Amygdala (tissue), 56 donors: Measurements from ENCODE around the gene ITCH.
"Not testable (repeated sequence)": the region's sequence is repeated elsewhere in the genome, so short reads cannot be mapped to it uniquely, and the experiment has no call there.

Experiments
- DNase-seq, 56 donors: peaks; one replicate each; lab custom pipeline; 2025; lab: John Stamatoyannopoulos, UW

ITCH gene

GRCh38 chr20:34375977-34376430 is 12.9 kb downstream of the ITCH start:
- no peak for DNase-seq

DNA sequence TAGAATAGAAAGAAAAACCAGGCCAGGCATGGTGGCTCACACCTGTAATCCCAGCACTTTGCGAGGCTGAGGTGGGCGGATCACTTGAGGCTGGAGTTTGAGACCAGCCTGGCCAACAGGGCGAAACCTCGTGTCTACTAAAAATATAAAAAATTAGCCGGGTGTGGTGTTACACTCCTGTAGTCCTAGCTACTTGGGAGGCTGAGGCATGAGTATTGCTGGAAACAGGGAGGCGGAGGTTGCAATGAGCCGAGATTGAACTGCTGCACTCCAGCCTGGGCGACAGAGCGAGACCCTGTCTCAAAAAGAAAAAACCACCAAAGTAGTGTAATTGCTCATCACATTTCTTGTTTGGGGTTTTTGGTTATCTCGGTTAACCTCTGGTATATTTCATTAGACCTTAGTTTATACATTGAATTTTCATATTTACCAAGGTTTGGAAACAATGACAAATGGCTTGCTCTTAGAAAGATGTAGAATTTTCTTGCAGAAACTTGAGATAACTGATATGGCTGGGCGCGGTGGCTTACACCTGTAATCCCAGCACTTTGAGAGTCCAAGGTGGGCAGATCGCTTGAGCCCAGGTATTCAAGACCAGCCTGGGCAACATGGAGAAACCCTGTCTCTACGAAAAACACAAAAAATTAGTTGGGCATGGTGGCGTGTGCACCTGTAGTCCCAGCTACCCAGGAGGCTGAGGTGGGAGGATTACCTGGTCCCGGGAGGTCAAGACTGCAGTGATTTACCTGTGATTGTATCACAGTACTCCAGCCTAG is 14.2 kb downstream of the ITCH start:
- no peak for DNase-seq

DNA sequence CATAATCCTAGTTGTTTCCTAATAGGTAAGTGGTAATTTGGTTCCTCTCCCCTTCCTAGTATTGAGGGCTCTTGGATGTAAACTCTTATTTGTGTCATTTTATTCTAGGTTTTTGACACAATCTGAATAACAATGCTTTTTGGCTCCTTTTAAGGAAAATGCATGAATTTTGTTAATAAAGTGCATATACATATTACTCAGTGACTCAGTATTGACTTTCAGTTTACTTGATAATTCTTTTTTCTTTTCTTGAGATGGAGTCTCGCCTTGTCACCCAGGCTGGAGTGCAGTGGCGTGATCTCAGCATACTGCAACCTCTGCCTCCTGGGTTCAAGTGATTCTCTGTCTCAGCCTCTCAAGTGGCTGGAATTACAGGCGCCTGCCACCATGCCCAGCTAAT is 19.1 kb downstream of the ITCH start:
- DNase-seq = no peak

GRCh38 chr20:34382877-34383455 is 19.9 kb downstream of the ITCH start:
- DNase-seq = not testable (repeated sequence)

DNA sequence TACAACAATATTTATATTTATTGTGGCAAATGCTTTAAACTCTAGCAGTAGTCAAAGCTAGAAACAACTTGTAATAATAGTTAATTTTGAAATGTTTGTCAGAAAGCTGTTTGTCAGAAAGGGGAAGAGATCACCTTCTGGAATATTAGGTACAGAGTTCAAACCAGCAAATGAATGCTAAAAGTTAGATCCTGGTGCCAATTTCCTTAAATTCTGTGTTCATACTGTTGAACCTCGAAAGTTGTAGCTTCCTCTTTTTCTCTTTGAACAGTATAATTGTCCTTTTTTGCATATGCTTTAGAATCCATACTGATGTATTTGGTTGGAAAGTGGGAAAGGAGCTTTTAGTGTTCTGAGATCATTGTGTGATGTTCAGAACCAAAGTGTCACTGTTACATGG is 22.4 kb downstream of the ITCH start:
- DNase-seq = no peak

GRCh38 chr20:34388000-34388399 is 24.9 kb downstream of the ITCH start:
- no peak for DNase-seq

- DNase-seq = no peak
Measured at GRCh38 chr20:34388678-34389077, 25.6 kb downstream of the ITCH start.

DNA sequence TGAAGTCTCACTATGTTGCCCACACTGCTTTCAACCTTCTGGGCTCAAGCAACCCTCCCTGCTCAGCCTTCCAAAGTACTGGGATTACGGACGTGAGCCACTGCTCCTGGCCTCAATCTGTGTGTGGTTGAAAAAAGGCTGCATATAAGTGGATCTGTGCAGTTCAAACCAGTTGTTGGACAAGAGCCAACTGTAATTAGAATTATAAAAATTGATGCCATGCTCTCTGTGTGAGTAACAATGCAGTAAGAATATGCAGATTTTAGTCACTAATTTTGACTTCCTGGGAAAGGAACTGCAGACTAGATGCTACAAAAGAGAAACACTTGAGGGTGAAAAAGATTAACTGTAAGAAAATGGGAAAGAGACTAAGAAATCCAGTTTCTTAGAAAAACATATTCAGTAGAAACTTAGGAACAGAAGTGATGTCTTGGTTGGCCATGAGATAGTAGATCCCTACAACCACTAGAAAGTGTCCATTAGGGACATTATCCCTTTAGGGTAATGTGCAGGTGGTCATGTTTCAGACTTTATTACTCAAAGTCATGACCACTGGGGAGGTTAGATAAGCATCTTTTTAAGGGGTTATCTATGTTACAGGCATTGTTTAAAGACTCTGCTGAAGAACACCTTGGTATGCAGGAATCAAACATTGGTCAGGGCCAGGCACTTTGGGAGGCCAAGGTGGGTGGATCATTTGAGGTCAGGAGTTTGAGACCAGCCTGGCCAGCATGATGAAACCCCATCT is 26.3 kb downstream of the ITCH start:
- no peak for DNase-seq

DNA sequence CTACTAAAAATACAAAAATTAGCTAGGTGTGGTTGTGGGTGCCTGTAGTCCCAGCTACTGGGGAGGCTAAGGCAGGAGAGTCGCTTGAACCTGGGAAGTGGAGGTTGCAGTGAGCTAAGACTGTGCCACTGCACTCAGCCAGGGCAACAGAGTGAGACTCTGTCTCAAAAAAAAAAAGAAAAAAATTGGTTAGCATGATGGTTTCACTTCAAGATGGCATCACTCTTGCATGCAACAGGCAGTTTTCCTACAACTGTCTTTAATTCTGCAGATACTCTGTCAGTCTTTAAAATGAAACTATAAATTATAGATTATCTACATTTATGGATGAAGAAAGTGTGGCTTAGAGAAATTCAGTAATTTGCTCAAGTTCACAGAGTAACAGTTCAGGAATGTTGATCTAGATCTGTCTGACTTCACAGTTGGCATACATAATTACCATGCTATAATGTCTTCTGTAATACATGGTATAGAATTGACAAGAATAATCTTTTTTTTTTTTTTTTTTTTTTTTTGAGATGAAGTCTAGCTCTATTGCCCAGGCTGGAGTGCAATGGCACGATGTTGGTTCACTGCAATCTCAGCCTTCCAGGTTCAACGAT is 27.0 kb downstream of the ITCH start:
- DNase-seq = no peak

GRCh38 chr20:34396408-34396807 is 33.3 kb downstream of the ITCH start:
- DNase-seq = no peak

GRCh38 chr20:34397096-34397495 is 34.0 kb downstream of the ITCH start:
- no peak for DNase-seq

DNA sequence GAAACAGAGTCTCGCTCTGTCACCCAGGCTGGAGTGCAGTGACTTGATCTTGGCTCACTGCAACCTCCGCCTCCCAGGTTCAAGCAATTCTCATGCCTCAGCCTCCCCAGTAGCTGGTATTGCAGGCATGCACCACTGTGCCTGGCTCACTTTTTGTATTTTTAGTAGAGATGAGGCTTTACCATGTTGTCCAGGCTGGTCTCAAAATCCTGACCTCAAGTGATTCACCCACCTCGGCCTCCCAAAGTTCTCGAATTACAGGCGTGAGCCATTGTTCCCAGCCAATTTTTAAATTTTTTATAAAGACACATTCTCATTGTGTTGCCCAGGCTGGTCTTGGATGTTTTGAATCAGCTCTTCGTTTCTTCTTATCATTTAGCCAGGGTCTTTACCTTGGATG is 37.7 kb downstream of the ITCH start:
- not testable (repeated sequence) for DNase-seq

DNA sequence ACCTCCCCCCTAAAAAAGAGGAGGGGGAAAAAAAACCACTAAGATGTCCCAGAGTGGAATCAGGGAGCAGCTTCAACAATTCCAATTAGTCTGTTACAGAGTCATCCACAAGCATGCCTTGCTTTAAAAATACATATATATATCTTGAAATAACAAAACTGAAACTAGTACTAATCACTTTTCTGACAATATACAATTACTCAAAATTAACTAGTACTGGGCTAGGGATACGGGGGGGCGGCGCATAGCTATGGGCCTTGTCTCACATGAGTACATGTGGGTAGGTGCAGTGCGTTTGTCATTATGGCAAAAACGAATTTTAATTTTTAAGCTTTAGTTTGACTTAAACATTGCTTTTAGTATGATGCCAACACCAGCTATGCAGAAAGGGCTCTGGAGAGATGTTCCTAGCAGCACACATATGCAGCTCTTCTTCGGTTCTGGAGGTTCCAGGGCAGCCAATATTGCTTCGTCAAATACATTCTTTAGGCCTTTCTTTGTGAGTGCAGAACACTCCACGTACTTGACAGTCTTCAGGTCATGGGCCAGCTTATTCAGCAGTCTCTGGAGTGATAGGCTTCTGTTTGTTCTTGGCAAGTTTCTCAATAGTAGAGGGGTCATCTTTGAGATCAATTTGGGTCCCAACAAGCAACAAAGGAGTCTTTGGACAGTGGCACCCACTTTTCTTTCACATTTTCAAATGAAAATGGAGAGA is 38.8 kb downstream of the ITCH start:
- DNase-seq = no peak

- DNase-seq = no peak
Measured at GRCh38 chr20:34402461-34402860, 39.4 kb downstream of the ITCH start.

DNA sequence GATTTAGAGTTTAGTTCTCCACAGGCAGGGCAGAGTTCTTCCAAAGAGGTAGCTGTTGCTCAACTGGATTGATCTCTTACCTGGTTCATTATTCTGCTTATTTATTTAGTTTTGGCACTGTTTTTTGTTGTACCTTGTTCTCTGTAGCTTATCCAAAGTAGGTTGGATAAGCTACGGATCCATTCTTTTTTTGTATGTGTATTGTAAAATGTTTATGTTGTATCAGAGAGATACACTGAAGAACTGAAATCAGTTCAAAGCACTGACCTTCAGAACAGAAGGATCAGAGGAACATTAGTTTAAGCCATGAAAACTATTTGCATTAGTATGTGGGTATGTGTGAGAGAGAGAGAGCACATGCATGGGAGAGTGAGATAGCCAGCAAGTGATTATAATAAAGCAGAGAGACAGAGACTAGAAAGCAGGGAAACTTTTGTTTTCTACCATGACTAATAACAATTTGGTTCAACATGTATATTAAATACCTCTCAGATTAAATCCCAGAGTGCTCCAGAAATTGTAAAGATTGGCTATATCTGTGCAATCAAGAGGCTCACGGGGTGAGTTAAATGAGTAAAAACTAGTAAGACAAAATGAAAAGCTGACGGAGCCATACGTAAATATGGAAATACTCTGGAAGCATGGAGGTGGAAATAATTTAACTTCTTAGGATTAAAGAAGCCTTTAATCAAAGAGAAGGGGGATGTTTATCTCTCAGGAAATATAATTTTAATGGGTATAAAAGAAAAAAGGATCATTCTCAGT is 40.2 kb downstream of the ITCH start:
- no peak for DNase-seq

DNA sequence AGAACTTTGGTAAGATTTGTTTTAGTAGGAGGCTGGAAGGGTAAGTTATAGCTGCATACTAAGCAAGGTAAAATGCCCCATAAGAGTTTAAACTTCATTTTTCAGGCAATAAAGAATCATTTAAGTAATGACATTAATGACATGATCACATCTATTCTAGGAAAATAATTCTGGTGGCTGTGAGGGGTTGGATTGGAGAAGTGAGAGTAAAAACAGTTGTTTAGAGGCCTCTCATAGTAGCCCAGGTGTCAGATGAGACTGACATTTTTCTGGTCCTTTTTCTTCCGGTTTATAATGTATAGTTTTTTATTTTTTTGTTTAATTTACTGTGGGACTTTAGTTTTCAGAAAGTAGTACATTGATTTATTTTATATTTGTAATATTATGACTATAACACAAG is 40.8 kb downstream of the ITCH start:
- DNase-seq = no peak

DNA sequence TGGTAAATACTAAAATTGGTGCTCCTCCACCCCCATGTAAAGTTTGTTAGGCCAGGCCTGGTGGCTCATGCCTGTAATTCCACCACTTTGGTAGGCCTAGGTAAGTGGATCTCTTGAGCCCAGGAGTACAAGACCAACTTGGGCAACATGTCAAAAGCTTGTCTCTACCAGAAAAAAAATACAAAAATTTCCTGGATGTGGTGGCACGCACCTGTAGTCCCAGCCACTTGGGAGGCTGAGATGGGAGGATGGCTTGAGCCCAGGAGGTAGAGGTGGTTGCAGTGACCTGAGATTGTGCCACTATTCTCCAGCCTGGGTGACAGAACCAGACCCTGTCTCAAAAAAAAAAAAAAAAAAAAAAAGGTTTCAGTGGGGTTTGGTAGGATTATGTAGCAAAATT is 41.7 kb downstream of the ITCH start:
- DNase-seq = no peak

GRCh38 chr20:34405247-34405651 is 42.2 kb downstream of the ITCH start:
- not testable (repeated sequence) for DNase-seq

DNA sequence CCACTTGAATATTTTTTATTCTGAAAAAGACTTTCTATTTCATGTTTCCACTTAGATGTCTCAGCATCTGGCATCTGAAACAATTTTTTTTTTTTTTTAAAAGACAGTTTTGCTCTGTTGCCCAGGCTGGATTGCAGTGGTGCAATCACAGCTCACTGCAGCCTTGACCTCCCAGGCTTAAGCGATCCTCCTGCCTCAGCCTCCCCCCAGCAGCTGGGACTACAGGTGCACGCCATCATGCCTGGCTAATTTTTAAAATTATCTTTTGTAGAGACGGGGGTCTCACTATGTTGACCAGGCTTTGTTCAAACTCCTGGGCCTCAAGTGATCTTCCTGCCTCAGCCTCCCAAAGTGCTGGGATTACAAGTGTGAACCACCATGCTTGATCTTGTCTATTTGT is 42.9 kb downstream of the ITCH start:
- DNase-seq = not testable (repeated sequence)

- DNase-seq = no peak
Measured at GRCh38 chr20:34407962-34408474, 44.9 kb downstream of the ITCH start.
